CD1c-positive myeloid dendritic cell (primary cell): ENCODE data around the gene AATK.

Source experiments
- DNase-seq: peaks from one replicate; pipeline ENCODE4 v3.0.0-alpha.2; 2016; ENCODE audit errors: extremely low spot score

AATK gene

DNA sequence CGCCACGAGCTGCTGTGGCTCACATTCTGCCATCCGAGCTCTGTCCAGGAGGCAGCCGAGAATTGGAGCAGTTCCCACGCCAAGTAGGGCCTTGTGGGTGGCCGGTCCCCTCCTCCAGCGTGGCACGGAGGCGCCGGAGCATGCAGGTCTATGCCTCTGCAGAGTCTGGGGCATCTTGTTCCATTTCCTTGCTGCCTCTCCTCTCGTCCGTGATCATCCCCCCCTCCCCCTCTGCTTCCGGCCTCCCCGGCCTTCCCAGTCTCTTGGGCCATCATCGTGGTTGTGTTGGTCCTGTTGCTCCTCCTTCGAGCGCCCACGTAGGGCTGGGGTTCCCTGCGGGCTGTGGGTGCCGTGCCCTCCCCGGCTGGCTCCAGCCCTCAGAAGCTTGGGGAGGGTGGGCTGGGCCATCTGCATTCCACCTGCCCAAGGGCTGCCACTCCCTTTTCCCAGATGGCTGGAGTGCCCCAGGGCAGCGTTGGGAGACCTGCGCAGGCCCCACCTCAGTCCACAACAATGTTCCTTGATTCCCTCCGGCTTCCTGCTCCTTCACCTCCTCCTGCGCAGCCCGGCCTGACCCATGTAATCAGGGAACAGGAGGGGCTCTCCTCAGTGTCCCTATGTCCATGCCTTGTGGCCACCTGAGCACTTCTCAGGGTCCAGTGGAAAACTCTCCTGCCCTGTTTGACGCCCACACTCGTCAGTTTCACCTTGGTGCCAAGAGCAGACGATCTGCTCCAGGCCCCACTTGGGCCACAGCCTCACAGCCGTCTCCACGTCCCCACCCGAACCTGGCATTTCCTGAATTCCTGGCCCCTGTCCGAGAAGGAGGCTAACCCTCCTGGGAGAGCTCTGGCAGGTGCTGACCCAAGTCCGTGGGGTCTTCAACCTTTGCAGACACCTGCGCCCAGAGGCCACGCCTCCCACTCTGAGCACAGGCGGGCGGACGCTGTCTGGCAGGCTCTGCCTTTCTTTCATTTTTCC lies 94.0 kb downstream of the AATK start:
- DNase-seq, result no peak

DNA sequence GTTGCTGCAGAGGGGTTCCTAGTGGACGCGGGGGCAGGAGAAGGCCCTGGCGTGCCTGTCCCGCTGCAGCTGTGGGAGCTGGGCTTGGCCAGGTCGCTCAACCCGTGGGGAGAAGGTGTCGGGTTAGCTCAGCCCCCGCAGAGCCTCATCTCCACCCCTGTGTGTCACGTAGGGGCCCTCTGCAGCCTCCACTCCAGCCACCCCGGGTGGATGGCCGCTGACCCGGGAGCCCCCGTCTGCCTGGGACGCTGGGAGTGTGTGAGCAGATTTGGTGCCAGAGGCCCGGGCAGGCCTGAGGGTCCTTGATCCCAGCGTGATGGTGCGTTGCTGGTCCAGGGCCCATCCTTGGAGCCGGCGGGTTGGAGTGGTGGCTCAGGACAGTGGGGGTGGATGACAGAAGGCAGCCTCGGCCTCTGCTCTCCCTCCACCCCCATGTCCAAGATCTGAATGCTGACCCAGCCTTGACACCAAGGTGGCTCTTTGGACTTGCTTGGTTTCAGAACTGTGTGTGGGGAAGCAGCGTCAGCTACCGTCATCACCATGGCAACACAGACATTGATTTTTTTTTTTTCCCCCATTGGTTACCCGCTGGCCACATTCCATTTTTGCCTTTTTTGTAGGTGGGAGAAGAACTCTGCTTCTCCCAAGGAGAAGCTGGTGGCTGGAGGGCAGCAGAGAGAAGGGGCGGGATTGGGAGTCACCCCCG lies 95.3 kb downstream of the AATK start:
- no peak for DNase-seq

DNA sequence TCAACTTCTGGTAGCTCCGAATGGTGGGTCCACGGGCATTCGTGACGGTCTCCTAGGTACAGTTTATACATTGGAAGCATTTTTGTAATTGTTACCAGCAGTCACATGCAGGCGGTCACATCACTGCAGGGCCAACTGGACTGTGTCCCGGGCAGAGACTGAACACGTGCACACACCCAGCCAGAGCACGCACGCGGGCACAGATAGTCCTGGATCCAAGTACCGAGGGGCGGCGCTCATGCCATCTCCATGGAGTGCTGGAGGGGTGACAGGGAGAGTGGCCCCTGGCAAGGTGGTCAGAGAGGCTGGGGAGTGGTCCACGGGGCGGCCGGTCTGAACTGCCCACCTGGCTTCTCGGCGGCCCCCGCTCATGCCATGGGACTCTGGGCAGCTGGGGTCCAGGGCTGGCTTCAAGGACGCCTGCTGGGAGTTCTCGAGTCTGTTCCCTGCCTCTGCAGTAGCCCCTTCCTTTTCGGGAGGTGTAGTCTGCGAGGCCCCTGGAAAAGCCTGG lies 96.8 kb downstream of the AATK start:
- DNase-seq, result no peak

DNA sequence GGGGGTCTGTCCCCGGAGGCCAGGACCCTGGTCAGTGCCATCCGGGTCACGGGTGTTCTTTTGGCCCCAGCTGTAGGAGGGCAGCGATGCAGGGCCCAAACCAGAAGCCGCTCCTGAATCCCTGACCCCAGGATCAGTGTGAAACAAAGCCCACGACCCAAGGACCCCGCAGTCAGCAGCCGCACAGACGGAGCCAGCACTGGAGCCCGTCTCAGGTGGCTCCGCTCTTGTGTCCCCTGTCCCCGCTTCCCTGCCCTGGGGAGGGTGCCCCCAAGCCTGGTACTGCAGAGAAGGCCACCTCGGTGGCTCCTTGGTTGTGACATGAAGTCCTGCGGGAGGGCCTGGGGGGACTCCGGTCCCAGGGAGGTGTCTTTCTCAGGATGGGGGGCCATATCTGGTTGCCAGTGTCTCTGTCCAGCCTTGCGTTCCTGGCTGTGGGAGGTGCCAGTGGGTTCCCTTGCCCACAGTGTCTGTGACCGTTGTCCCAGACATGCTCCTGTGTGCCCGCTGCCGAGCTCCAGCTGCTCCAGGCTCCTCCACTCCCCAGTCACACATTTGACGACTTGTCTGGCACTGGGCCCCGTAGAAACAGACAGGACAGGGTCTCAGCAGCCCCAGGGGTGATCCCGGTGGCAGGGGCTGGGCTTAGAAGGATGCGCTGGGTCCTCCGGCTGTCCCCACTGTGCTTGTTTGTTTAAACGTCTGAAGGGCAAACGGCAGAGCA lies 97.4 kb downstream of the AATK start:
- no peak for DNase-seq

DNA sequence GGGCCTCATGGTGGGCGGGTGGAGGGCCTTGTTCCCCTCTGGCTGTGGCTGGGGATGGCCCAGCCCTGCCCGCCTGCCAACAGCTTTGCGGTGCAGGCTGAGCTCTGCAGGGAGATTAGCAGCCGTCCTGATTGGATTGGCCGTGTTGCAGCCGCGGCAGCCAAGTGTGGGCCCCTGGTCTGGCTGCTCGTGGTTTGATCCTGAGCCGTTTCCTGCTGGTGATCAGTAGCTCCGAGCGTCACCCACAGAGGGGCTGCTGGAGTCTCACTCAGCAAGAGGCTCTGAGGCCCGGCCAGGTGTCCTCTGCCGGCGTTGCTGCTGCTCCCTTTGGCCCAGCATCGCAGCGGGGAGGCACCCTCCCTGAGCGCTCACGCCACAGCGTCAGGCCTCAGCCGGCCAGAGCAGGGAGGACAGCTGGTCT lies 98.6 kb downstream of the AATK start:
- no peak for DNase-seq
